BE2C (cell line): ENCODE data around the gene ZFPM1.
A peak's percentile ranks its signal among the peaks of the same experiment; 100 is the strongest.
"Not testable (repeated sequence)": the region's sequence is repeated elsewhere in the genome, so short reads cannot be mapped to it uniquely, and the experiment has no call there.

ENCODE experiments used
- DNase-seq: peaks from one replicate; pipeline ENCODE4 v3.0.0-alpha.2; 2020
- H3K27me3 ChIP-seq: fragments of 250-450 bp; sonication (Bioruptor Pico); 2 replicates; pipeline ENCODE4 v1.5.1; 2020; ENCODE audit warnings: mild to moderate bottlenecking
- H3K36me3 ChIP-seq: fragments of 250-450 bp; sonication (Bioruptor Pico); 2 replicates; pipeline ENCODE4 v1.5.1; 2020; ENCODE audit warnings: mild to moderate bottlenecking
- H3K4me1 ChIP-seq: fragments of 250-450 bp; sonication (Bioruptor Pico); 2 replicates; pipeline ENCODE4 v1.5.1; 2020
- H3K4me3 ChIP-seq: 2 replicates; pipeline ENCODE4 v1.5.1; 2011; ENCODE audit warnings: low read depth, low read length
- H3K9me3 ChIP-seq: fragments of 250-450 bp; sonication (Bioruptor Pico); 2 replicates; pipeline ENCODE4 v1.5.1; 2020
- CTCF ChIP-seq: IDR thresholded peaks from 2 replicates; pipeline ENCODE4 v1.5.1; 2012; ENCODE audit warnings: mild to moderate bottlenecking, low read depth, low read length

ZFPM1 gene

GRCh38 chr16:88483392-88483641, 30.2 kb downstream of the ZFPM1 start:
- no peaks in the 10 kb centered on the region for H3K27me3 ChIP-seq
- H3K36me3 ChIP-seq, result no peaks in the 10 kb centered on the region
- TF ChIP-seq CTCF, result no peak
- peaks cover 22% of the 10 kb centered on the region for H3K4me1 ChIP-seq
- H3K9me3 ChIP-seq, result peaks cover 4% of the 10 kb centered on the region; the same call in 1 of the 2 replicates
- DNase-seq, result no peak
- H3K4me3 ChIP-seq, result no peak overlapping the region

- H3K27me3 ChIP-seq, result no peaks in the 10 kb centered on the region
- no peaks in the 10 kb centered on the region for H3K36me3 ChIP-seq
- TF ChIP-seq CTCF, result no peak
- peaks cover 29% of the 10 kb centered on the region for H3K4me1 ChIP-seq
- H3K4me3 ChIP-seq, result no peak overlapping the region
- no peak for DNase-seq
- H3K9me3 ChIP-seq, result peaks cover 4% of the 10 kb centered on the region; the same call in 1 of the 2 replicates
Measured at GRCh38 chr16:88484505-88485365, 31.7 kb downstream of the ZFPM1 start.

- not testable (repeated sequence) for H3K9me3 ChIP-seq, H3K4me3 ChIP-seq, H3K27me3 ChIP-seq, H3K36me3 ChIP-seq, DNase-seq
- peaks cover 25% of the 10 kb centered on the region for H3K4me1 ChIP-seq
Measured at GRCh38 chr16:88485366-88485741, 32.3 kb downstream of the ZFPM1 start.

- Histone ChIP-seq H3K27me3 (no peaks in the 10 kb centered on the region), H3K4me1 (peaks cover 28% of the 10 kb centered on the region), H3K4me3 (no peak overlapping the region), H3K9me3 (peaks cover 4% of the 10 kb centered on the region; the same call in 1 of the 2 replicates), H3K36me3 (no peaks in the 10 kb centered on the region)
- TF ChIP-seq CTCF, result no peak
- DNase-seq, result no peak
Measured at GRCh38 chr16:88486398-88487123, 33.5 kb downstream of the ZFPM1 start.

- H3K4me3 ChIP-seq, result no peak overlapping the region
- peaks cover 33% of the 10 kb centered on the region for H3K4me1 ChIP-seq
- H3K36me3 ChIP-seq, result no peaks in the 10 kb centered on the region
- TF ChIP-seq CTCF, result no peak
- no peak for DNase-seq
- H3K9me3 ChIP-seq, result peaks cover 4% of the 10 kb centered on the region; the same call in 1 of the 2 replicates
- H3K27me3 ChIP-seq, result no peaks in the 10 kb centered on the region
Measured at GRCh38 chr16:88487124-88487432, 34.0 kb downstream of the ZFPM1 start.

GRCh38 chr16:88487920-88488851, 35.1 kb downstream of the ZFPM1 start:
- peak; percentile 64 for DNase-seq
- Histone ChIP-seq H3K4me1 (peaks cover 36% of the 10 kb centered on the region), H3K36me3 (no peaks in the 10 kb centered on the region), H3K4me3 (no peak overlapping the region), H3K27me3 (no peaks in the 10 kb centered on the region), H3K9me3 (peaks cover 4% of the 10 kb centered on the region; the same call in 1 of the 2 replicates)
- peak; percentile 37 for TF ChIP-seq CTCF
